Stimulated activated CD4-positive, alpha-beta T cell treated with anti-CD3 and anti-CD28 coated beads, TNF-alpha, amount 100 ng/mL, for 4 hours (primary cell): Measurements from ENCODE around the gene HPSE2.

Experiments
- DNase-seq, 3 experiments: peaks; one replicate each; pipeline ENCODE4 v3.0.0-alpha.2; 2020; ENCODE audit warnings: low read depth in 3 of 3

Gene HPSE2

DNA sequence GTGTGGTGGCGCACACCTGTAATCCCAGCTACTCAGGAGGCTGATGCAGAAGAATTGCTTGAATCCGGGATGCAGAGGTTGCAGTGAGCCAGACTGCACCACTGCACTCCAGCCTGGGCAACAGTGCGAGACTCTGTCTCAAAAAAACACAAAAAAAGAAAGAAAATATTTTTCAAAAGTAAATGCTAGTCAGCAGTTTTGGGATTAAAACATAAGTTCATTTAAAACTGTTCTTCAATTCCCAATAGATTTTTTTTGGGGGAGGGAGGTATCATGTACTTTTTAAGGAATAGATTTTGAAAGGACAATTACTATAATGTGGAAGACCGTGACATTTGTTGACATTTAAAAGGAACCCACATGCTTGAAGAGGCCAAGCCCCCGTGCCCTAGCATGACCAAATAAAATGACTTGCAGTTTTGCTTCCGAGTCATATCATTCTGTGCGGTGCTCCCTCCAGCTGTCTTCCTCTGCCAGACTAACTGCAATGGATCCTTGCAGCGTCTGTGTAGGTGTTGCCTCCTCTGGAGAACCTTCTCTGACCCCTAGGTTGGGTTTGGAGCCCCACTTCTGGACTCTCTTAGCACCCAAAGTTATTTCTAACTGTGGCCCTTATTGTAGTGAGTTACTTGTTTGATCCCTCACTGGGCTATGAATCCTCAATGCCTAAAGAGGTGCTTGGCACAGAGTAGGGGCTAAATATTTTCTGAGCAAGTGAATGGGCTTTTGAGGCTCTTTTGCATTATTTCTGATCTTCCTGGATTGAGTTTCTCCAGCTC, 771.5 kb downstream of the HPSE2 start:
- no peak for DNase-seq

DNA sequence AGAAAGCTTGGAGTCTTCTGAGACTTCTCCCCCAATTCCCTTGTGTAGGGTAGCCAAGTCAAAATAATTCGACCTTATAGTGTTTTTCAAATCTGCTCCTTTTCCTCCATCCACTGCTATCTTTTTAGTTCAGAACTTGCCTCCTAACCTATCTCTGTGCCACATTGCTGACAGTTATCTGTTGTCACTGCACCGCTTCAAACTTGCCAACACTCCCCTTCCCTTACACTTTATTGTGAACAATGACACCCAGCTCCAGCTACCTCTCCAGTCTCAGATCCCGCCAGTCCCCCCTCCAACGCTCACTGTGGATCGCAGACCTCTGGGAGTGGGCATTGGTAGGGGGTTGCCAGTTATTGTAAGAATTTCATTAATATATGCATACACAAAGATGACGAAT, 772.6 kb downstream of the HPSE2 start:
- no peak for DNase-seq

DNA sequence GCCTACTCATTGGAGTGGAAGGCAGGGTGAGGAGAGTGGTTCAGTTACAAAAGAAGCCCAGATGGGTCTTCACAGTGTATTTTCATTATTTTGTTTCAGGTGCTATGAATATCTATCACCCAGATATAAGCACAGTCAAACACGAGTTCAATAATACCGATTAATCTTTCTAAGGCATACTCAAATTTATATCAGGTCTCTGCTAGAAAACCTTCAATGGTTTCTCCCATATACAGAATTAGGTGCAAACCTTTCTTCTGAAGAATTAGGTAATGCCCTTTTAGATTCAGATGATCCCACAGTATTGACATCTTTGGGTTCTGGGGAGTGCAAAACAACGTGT, 774.2 kb downstream of the HPSE2 start:
- no peak for DNase-seq

DNA sequence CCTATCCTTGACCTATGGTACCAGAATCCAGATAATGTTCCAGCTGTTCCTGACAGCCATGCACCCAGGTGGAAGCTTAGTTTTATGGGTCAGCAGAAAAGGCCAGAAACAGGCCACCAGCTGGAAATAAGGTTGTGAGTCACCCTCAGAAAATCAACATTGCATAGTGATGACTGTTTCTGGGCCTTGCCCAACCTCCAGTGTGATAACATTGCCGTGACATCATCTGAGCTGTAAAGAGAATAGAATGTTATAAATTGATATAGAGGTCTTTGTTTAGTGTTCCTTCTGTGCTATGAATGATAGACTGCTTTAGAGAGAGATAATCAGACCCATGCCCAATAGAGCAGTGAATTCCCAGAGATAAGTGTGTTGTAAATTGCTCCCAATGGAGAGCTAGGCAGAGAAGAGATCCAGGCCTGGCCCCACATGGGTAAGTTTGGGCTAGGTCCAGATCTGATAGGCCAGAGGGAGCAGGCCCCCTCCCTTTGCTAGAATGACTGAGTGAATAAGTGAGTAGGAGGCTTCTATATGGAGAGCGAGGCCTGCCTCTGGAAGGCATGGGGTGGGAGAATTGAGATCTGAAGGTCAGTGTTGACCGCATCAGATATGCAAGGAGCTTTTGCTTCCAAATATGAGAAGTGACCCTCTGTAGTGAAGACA, 774.7 kb downstream of the HPSE2 start:
- no peak for DNase-seq

DNA sequence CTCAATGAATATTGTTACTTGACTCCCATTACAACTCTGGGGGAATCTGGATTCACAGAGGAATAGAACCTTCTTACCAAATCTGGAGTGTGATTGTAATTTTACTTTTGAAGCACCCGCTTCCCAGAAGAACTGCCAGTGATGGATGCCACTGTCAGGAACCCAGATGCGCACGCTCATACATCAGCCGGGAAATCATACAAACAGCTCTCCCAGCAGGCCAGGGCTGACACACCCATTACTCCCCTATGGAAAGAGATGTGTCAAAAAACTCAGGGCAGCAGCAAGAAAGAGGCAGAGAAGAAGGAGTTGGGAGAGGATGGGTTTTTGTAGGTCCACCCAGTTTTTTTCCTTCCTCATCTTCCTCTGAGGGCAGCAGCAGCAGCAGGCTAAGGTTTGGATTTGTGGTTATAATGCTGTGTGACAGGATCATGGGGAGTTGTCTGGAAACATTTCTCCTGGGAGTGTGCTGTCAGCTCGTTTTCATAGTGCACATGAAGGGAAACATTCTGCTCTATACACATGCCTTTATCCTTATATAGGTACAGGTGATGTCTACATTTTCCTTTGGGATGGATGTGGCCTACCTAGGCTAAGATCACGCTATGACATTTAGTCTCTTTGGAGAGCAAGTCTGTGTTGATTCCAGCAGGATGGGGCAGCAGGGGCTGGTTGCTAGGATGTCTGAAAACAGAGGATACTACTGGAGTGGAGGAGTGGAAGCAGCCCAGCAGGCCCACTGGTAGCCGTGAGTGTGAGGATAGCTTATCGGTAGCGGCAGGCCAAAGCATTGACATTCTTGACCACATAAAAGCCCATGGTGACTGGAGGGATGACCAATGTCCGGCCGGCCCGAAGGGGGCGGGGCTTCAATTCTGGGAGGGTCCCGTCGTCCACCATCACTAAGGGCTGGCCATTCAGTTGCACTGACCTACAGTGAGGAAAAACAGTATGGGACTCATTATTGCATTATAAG, 776.6 kb downstream of the HPSE2 start:
- DNase-seq, result no peak

DNA sequence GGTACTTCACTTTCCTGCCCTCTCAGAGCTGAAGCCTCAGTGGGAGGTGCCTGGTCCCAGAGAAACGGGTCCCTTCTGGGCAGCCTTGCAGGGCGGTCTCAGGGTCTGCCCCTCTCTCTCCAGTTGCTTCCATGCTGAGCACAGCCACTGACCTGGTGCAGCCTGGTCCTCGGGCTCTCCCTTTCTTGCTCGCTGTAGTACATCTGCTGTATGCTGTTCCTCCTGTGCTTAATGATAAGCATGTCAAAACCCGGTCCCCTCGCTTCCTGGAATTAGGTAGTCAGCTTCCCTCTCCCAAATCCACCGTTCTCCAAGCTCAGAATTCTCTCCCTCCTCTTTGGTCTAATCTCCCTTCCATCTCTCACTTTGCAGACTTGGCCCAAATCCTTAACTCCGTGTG, 777.9 kb downstream of the HPSE2 start:
- DNase-seq, result no peak

DNA sequence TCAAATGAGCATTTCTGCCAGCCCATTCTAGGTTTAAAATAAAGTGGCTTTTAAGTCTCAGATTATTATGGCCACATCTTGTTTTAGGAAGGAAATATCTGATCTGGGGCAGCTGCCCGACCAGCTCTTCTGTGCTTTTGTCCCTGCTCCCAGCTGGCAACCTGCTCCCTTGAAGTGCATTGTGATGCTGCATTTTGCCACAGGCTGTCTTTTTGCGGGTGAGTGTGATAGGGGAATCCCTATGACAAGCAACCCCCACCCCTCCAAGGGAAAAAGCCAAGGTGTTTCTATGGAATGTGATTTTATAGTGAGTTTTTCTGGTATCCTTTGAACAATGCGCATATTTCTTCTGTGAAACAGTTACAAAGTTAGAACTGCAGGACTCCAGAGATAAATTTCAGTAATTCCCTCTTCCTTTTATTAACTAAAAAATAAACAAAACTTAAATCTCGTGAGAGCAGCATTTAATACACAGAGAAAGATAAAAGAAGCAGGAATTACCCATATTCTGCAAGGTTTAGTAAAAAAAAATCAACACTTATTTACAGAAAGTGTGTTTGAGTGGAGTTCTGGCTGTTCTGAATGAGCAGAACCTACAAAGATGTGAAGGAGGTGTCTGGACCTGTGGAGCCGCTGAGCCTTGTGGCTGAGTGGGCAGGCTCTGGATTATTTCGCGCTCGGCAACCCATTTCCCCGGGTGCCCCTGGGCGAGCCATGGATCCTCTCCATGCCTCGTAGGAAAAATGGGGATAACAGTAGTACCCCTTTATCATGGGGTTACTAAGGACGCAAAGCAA, 778.8 kb downstream of the HPSE2 start:
- DNase-seq, result no peak

DNA sequence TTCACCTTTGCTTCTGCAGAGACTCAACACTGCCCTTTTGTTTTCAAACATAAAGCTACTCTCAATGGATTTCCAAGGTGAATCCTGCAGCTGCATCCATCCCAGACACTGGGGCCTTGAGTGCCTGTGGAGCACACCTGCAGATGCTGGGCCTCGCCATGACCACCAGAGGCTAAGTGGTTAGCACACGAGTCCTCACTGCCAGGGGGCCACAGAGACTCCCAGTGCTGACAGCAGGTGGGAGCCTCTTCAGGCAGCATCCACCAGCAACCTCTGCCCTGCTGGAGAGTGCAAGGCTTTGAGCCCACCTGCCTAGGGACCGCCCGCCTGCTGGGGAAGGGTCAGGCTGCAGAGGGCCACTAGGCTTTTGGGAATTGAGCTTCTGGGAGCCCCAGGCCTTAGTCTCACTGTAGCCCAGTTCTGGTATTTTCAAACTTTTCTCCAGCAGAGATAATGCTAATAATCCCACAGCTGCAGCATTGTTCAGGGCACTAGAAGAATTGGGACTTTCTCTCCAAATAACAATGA, 779.5 kb downstream of the HPSE2 start:
- no peak for DNase-seq

DNA sequence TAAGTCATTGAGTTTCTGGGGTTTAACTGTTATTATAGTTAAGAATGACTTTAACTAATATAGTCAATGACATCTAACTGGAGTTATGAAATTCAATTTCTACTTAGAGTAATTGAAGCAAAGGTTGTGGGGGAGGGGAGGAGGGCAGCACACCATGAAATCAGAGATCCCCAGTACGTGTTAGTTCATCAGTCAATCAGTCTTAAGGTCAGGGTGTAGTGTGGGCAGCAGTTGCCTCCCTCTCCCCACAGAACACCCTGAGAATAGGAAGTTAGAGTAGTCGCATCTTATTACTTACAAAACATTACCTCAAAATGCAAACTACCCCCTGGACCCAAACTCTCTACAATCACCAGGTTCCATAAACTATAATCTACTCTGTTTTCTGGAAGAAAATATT, 781.9 kb downstream of the HPSE2 start:
- DNase-seq, result no peak

DNA sequence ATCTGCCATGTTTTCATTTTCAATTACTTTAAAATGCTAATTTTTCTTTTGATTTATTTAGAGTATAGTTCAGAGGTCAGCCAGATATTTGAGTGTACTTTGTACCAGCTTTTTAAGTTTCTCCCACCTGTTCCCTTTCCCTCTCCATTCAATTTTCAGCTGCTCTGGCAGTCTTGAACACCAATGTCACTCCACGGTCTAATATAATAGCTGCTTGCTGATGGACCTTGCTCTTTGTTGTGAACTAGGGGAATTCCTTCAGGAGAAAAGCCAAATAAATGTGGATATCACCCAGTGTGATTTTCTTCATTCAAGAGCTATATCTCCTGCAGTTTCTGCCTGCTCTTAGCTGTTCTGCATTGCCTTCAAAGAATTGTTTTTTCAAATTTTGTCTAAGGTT, 785.0 kb downstream of the HPSE2 start:
- no peak for DNase-seq

DNA sequence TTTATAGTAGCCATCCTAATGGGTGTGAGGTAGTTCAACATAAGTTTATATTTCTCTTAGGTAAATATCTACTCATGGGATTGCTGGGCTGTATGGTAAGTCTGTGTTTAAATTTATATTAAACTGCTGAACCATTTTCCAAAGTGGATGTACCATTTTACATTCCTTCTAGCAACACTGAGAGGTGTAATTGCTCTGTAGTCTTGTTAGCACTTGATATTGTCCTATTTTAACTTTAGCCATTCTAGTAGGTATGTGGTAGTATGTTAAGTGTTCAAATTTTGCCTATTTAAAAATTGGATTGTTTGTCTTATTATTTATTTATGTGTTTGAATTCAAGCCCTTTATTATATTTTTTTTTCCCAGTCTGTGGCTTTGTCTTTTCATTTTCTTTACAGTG, 786.4 kb downstream of the HPSE2 start:
- no peak for DNase-seq

DNA sequence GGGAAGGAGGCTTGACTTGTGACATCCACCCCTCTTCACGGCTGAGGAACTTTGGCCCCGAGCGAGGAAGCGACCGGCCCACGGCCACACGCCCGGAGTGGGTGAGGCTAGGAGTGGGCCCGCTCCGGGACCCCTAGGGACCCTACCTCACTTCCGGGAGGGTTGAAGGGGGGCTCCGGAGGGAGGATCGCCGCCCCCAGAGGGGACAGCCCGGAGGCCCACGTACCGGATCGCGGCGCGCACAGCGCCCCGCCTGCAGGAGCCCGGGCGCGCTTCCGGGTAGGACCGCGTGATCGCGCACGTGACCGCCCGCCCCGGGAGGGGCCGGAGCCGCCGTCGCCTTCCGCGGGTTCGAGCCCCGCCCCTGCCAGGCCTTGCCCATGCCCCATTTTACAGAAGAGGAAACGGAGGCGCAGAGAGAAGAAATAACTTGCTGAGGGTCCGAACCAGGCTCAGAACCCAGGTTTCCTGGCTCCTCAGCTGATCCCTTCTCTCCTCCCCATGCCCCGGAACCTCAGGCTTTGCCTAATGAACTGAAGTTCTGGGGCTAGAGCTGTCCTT, 788.9 kb downstream of the HPSE2 start, which contains the start of gene HPS1:
Gene HPS1, minus strand, starts transcription at position 275 of the 561 bp plus-strand sequence. CDS start 3,695 bp downstream, outside the sequence.
- peak; percentile 70 to 75 (median 73) for DNase-seq

DNA sequence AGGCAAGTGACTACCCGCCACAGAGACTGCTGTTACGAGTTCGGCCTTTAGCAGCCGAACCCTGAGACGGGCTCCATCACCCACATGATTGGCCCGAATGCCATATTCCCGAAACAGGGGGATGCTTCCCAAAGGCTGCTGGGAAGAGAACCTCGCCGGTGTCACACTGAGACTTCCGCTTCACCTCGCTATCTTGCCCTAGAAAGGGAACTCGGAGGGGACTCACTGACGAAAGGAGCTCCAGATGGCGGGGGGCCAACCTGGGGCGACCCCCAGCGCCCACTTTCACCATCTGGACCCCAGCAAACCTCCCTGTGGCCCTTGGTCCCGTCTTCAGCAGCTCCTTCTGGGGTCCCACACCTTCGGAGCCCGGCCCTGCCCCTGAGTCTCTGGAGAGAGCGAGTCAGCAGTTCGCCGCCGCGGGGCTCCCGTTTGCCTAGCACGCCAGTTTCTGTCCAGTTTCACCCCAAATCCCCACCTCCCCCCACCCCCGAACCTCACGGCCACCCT, 789.4 kb downstream of the HPSE2 start:
- peak in 1 of 3 experiments; percentile 14 for DNase-seq

DNA sequence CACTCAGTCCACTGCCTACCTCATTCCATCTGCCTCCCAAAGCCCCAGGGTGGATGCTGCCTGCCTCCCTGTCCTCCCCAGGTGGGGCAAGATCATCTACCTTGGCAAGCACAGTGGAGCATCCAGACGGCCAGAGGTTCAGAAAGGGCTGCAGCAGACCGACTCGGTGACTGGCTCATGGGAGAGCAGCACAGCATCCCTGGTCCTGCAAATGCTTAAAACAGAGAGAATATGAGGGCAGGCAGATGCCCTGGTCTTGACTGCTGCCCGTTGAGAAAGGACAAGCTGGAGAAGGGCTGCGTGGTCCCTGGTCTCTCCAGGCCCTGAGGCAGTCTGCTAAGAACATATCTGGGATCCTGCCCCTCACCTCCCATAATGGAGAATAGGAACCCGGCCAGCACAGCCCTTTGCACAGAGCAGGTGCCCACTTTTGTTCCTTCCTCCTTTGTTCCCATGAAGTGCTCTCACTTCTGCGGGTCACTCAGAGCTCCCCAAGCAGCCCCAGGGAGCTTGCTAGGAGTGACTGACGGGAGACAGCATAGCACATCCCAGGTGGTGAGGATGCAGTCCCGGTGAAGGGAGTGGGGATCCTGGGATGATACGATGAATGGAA, 790.3 kb downstream of the HPSE2 start:
- DNase-seq, result no peak

DNA sequence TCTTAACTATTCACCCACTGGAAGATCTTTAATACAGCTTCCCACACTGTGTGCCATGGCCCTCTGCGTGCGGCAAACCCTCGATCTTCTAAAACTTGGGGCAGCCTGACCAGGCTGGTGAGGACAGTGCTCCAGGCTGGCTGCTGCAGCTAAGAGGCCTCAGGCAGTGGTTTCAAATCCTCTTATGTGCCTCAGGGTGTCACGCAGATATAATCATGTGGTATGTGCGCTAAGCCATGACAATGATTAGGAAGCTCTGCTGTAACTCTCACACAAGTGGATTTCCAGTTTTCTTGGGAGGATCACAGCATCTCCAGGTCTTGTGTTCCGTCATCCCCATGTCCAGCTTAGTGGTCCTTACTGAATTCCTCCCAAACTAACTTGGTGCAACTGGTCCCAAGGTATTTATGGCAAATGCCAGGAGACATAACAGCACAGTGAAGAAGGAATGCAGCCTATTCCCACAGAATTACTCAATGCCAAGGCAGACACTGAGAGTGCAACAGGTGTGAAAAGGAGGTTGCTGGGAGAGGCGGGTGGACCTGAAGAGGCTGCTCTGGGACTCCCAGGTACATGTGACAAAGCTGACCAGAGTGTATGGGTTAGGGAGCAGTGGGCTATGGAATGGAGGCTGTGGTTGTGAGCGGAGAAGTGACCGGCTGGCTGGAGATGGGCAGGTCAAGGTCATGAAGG, 791.2 kb downstream of the HPSE2 start:
- DNase-seq, result no peak

DNA sequence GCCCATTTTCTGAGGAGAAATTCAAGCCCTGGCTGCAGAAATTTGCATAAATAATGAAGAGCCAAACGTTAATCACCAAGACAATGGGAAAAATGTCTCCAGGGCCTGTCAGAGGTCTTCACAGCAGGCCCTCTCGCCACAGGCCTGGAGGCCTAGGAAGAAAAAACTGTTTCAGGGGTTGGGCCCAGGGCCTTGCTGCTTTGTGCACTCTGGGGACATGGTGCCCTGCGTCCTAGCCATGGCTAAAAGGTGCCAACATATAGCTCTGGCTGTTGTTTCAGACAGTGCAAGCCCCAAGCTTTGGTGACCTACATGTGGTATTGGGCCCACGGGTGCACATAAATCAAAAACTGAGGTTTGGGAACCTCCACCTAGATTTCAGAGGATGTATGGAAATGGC, 796.9 kb downstream of the HPSE2 start:
- DNase-seq, result no peak

DNA sequence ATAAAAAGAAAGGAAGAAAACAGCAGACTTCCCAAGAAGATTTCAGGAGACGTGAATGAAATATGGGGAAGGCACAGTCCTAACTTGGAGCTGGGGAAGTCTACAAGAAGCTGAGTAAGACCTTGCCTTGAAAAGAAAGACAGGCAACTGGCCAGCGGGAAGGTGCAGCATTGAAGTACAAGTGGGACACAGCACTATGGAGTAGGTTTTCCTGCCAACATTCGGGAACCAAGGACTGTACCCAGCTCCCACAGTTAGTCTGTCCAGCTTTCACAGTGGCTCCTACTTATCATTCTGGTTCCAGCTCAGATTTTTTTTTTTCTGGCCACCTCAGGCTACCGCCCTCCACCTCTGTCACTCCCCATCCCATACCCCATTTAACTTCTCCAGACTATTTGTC, 798.9 kb downstream of the HPSE2 start:
- no peak for DNase-seq

DNA sequence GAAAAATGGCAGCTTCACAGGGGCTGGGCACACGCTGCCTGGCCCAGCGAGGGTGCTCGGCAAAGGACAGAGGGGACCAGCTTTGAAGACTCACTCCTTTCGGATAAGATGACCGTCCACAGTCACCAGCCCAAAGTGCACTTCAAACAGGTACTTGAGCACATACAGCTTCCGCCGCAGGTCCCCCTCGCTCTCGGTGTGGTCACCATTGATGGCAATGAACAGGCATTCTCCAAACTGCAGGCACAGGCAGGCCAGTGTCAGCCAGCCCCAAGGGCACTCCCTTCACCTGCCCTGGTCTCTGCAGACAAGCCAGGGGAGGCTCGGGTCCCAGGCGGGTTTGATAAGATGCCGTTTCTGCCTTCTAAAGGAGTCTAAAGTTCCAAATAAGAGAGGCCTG, 800.5 kb downstream of the HPSE2 start:
- no peak for DNase-seq

DNA sequence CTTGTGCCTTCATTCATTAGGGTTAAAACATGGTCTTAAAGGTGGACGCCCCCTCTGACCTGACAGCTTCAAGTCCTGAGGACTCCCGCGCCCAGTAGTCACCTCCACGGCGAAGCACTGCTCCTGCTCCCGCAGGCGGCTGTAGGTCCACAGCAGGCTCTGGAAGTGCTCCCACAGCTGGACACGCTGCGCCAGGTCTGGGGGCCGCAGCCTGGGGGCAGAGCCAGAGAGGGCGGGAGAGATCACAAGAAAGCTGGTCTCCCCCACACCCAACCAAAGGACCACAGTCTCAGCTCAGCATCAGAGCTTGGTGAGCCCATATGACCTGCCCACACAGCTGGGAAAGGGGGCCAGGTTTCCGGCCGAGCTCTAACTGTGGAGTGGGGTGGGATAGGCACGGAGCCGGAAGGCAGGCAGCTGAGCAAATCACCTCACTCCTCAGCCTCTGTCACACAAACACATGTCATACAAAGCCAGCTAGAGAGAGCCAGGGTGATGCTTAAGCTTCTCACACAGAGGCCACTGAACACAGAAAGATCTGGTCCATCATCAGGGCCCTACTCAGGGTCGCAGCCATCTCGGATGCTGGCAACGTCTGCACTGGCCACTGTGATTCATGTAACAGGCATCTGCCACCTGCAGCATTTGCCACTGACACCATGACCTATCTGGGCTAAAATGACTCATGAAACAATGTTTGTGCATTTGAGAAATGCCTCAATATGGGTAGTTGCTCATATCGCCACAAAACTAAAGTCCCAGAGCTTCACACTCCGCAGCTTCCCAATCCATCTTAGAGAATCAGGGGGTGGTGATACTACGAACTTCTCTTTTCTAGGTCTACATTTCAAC, 801.5 kb downstream of the HPSE2 start:
- DNase-seq, result no peak
